ENCODE data around the gene NKG7.

Gene NKG7

GRCh38 chr19:51337141-51337860, 35.2 kb downstream of the NKG7 start:
- no peak for DNase-seq (ENCODE audit: low spot score)

GRCh38 chr19:51333836-51334460, 38.5 kb downstream of the NKG7 start:
- no peak for DNase-seq (ENCODE audit: low spot score)

GRCh38 chr19:51331716-51332115, 40.7 kb downstream of the NKG7 start:
- no peak for DNase-seq (ENCODE audit: low spot score)

GRCh38 chr19:51331193-51331592, 41.3 kb downstream of the NKG7 start:
- no peak for DNase-seq (ENCODE audit: low spot score)

- no peak for DNase-seq (ENCODE audit: low spot score)
Observed at GRCh38 chr19:51330366-51330765, 42.1 kb downstream of the NKG7 start.

GRCh38 chr19:51329411-51329810, 43.0 kb downstream of the NKG7 start:
- DNase-seq (ENCODE audit: low spot score): no peak

GRCh38 chr19:51327066-51328001, 45.1 kb downstream of the NKG7 start:
- no peak for DNase-seq (ENCODE audit: low spot score)

GRCh38 chr19:51326216-51327065, 46.0 kb downstream of the NKG7 start:
- no peak for DNase-seq (ENCODE audit: low spot score)

- DNase-seq (ENCODE audit: low spot score): no peak
Observed at GRCh38 chr19:51325161-51325976, 47.1 kb downstream of the NKG7 start.

GRCh38 chr19:51324167-51324481, 48.3 kb downstream of the NKG7 start:
- DNase-seq (ENCODE audit: low spot score): no peak

- DNase-seq (ENCODE audit: low spot score): no peak
Observed at GRCh38 chr19:51323481-51324166, 48.8 kb downstream of the NKG7 start.

- DNase-seq (ENCODE audit: low spot score): no peak
Observed at GRCh38 chr19:51321799-51322198, 50.7 kb downstream of the NKG7 start.
